Thymus (tissue), 11 donors: ENCODE results near the gene FRMPD2. TPM values are rescaled to one million over a fixed set of nuclear protein-coding genes. Genes with fewer than 3 reads are reported as not detected.

Experiments used
- DNase-seq, 9 donors: peaks; one replicate each; pipeline ENCODE4 v3.0.0-alpha.2; 2013; ENCODE audit warnings: low spot score in 9 of 9, low read depth in 6 of 9, missing footprints in 1 of 9
- H3K27ac ChIP-seq, 2 donors: one replicate each; pipeline ENCODE4 v1.5.1; 2013; ENCODE audit warnings: control low read depth in 1 of 2, low read depth in 1 of 2, low read length in 1 of 2, mild to moderate bottlenecking in 1 of 2, moderate library complexity in 1 of 2
- H3K27me3 ChIP-seq, 2 donors: one replicate each; pipeline ENCODE4 v1.5.1; 2013; ENCODE audit warnings: low read length in 1 of 2; ENCODE audit not compliant: control insufficient read depth in 2 of 2, insufficient read depth in 1 of 2
- H3K36me3 ChIP-seq, 2 donors: one replicate each; pipeline ENCODE4 v1.5.1; 2013; ENCODE audit warnings: low read length in 1 of 2, mild to moderate bottlenecking in 1 of 2, moderate library complexity in 1 of 2; ENCODE audit not compliant: control insufficient read depth in 2 of 2, insufficient read depth in 2 of 2
- H3K4me1 ChIP-seq, 2 donors: one replicate each; pipeline ENCODE4 v1.5.1; 2013; ENCODE audit warnings: low read length in 2 of 2; ENCODE audit not compliant: control insufficient read depth in 2 of 2, insufficient read depth in 2 of 2
- H3K4me3 ChIP-seq, 2 donors: one replicate each; pipeline ENCODE4 v1.5.1; 2013; ENCODE audit warnings: low read length in 2 of 2, control low read depth in 1 of 2, mild to moderate bottlenecking in 1 of 2
- H3K9me3 ChIP-seq, 2 donors: one replicate each; pipeline ENCODE4 v1.5.1; 2013; ENCODE audit warnings: low read length in 1 of 2, mild to moderate bottlenecking in 1 of 2; ENCODE audit not compliant: control insufficient read depth in 2 of 2, insufficient read depth in 1 of 2
- WGBS: extraction: QIAGEN DNeasy Blood & Tissue Kit; methylation state at CpG from one replicate; pipeline ENCODE4 v1.1.7; 2013; 5-methylcytosine and 5-hydroxymethylcytosine counted together
- polyA plus RNA-seq: library from polyadenylated mRNA; stranded (reverse); fragments of 200-250 nt; gene quantifications from one replicate; pipeline ENCODE4 v1.2.3, GENCODE V29; 2013
- total RNA-seq: library from RNA; stranded (reverse); fragments of 120-200 nt; gene quantifications from one replicate; pipeline ENCODE4 v1.2.4, GENCODE V29; 2013
- donor health status: healthy.

The FRMPD2 gene
- total and polyA plus RNA-seq, 2 donors, result 0.27 to 0.38 TPM

GRCh38 chr10:48258105-48258504 is 16.4 kb downstream of the FRMPD2 start:
- no peak for DNase-seq
- Histone ChIP-seq H3K36me3 (no peaks in the 10 kb centered on the region), H3K4me3 (no peak overlapping the region), H3K9me3 (no peaks in the 10 kb centered on the region), H3K4me1 (no peaks in the 10 kb centered on the region), H3K27ac (no peak overlapping the region), H3K27me3 (no peaks in the 10 kb centered on the region)
- WGBS, result 98% methylated on average over 1 of the region's 1 CpG

- Histone ChIP-seq H3K4me1 (peaks cover 0 to under 1% of the 10 kb centered on the region in 2 donors), H3K27me3 (no peaks in the 10 kb centered on the region), H3K4me3 (no peak overlapping the region), H3K36me3 (no peaks in the 10 kb centered on the region), H3K9me3 (no peaks in the 10 kb centered on the region), H3K27ac (no peak overlapping the region)
- no peak for DNase-seq
- WGBS, result 96% methylated on average over 3 of the region's 3 CpGs
Measured at GRCh38 chr10:48257407-48257961, 17.0 kb downstream of the FRMPD2 start.

- Histone ChIP-seq H3K36me3 (no peaks in the 10 kb centered on the region), H3K4me1 (peaks cover 0 to 15% of the 10 kb centered on the region in 2 donors), H3K27me3 (no peaks in the 10 kb centered on the region), H3K27ac (no peak overlapping the region), H3K9me3 (no peaks in the 10 kb centered on the region), H3K4me3 (no peak overlapping the region)
- no peak for DNase-seq
- 98% methylated on average over 6 of the region's 6 CpGs for WGBS
Measured at GRCh38 chr10:48255722-48256121, 18.8 kb downstream of the FRMPD2 start.

- Histone ChIP-seq H3K36me3 (no peaks in the 10 kb centered on the region), H3K9me3 (no peaks in the 10 kb centered on the region), H3K27ac (no peak overlapping the region), H3K4me3 (no peak overlapping the region), H3K4me1 (peaks cover 0 to 15% of the 10 kb centered on the region in 2 donors), H3K27me3 (no peaks in the 10 kb centered on the region)
- no peak for DNase-seq
- 96% methylated on average over 5 of the region's 5 CpGs for WGBS
Measured at GRCh38 chr10:48254750-48255512, 19.6 kb downstream of the FRMPD2 start.

GRCh38 chr10:48253970-48254657 is 20.4 kb downstream of the FRMPD2 start:
- H3K9me3 ChIP-seq, result no peaks in the 10 kb centered on the region
- peaks cover 0 to 15% of the 10 kb centered on the region in 2 donors for H3K4me1 ChIP-seq
- no peaks in the 10 kb centered on the region for H3K27me3 ChIP-seq
- H3K36me3 ChIP-seq, result no peaks in the 10 kb centered on the region
- no peak for DNase-seq
- H3K4me3 ChIP-seq, result no peak overlapping the region
- no peak overlapping the region for H3K27ac ChIP-seq
- WGBS, result 86% methylated on average over 9 of the region's 9 CpGs

- DNase-seq, result no peak
- 97% methylated on average over 5 of the region's 5 CpGs for WGBS
Measured at GRCh38 chr10:48252354-48252650, 22.2 kb downstream of the FRMPD2 start.

GRCh38 chr10:48251525-48252353 is 22.8 kb downstream of the FRMPD2 start:
- Histone ChIP-seq H3K36me3 (no peaks in the 10 kb centered on the region), H3K4me3 (no peak overlapping the region), H3K9me3 (no peaks in the 10 kb centered on the region), H3K4me1 (peaks cover 0 to 29% of the 10 kb centered on the region in 2 donors), H3K27me3 (no peaks in the 10 kb centered on the region), H3K27ac (no peak overlapping the region)
- DNase-seq, result peak in 1 of 9 donors; percentile 26
- 77% methylated on average over 13 of the region's 13 CpGs for WGBS

More at GRCh38 chr10:48252354-48252650, 22.2 kb downstream of the FRMPD2 start:
- H3K9me3 ChIP-seq, result no peaks in the 10 kb centered on the region
- H3K27ac ChIP-seq, result no peak overlapping the region
- no peaks in the 10 kb centered on the region for H3K27me3 ChIP-seq
- peaks cover 0 to 28% of the 10 kb centered on the region in 2 donors for H3K4me1 ChIP-seq
- no peaks in the 10 kb centered on the region for H3K36me3 ChIP-seq
- no peak overlapping the region for H3K4me3 ChIP-seq

- Histone ChIP-seq H3K27ac (no peak overlapping the region), H3K27me3 (no peaks in the 10 kb centered on the region), H3K4me1 (peaks cover 0 to 29% of the 10 kb centered on the region in 2 donors), H3K4me3 (no peak overlapping the region), H3K9me3 (no peaks in the 10 kb centered on the region), H3K36me3 (no peaks in the 10 kb centered on the region)
- no peak for DNase-seq
Measured at GRCh38 chr10:48251152-48251524, 23.4 kb downstream of the FRMPD2 start.
